ENCODE measurements around the gene CYP39A1. TPM values are rescaled to one million over a fixed set of nuclear protein-coding genes. Genes with fewer than 3 reads are reported as not detected.

The CYP39A1 gene
- total RNA-seq, 1 experiment from 2014 or later: 0.54 TPM

GRCh38 chr6:46525583-46525982, 127.0 kb downstream of the CYP39A1 start:
- no peaks in the 10 kb centered on the region for H3K27me3 ChIP-seq (ENCODE audit: insufficient read depth, low read length)
- no peak for TF ChIP-seq ATF3 (IDR thresholded peaks at IDR 0.05)
- TF ChIP-seq CEBPB (IDR thresholded peaks at IDR 0.05; ENCODE audit: low read depth): no peak
- no peak for TF ChIP-seq CTCF (IDR thresholded peaks at IDR 0.05 in 2 of 3, conservative IDR thresholded peaks at IDR 0.05 in 1 of 3; ENCODE audit: borderline replicate concordance in 1 of 3, insufficient read depth in 1 of 3, low read depth in 2 of 3, low read length in 2 of 3)
- TF ChIP-seq POLR2AphosphoS5 (IDR thresholded peaks at IDR 0.05; ENCODE audit: low read depth, low read length): no peak
- no peak for TF ChIP-seq ZNF274 (IDR thresholded peaks at IDR 0.05; ENCODE audit: low read depth, low read length)
- TF ChIP-seq REST (IDR thresholded peaks at IDR 0.05; ENCODE audit: low read depth): no peak
- TF ChIP-seq SP1 (IDR thresholded peaks at IDR 0.05; ENCODE audit: low read depth): no peak
- TF ChIP-seq SIN3A (IDR thresholded peaks at IDR 0.05; ENCODE audit: low read depth): no peak
- H2AFZ ChIP-seq (ENCODE audit: low read depth, low read length, poor library complexity, severe bottlenecking): no peak overlapping the region
- DNase-seq (ENCODE audit: low read depth, low spot score) (no peak), ATAC-seq (no peak)
- ChIA-PET CTCF (no interaction called here), POLR2A (no interaction called here), RAD21 (ENCODE audit: low non-redundant PET in 1 of 2, low total read pairs in 2 of 2, uncharacterized antibody in 2 of 2, unreplicated experiment in 2 of 2) (no interaction called here)
- H4K20me1 ChIP-seq (ENCODE audit: insufficient read depth): no peaks in the 10 kb centered on the region
- no TSS peak for BruUV-seq (replicated peaks)
- no peaks in the 10 kb centered on the region for H3K79me2 ChIP-seq (ENCODE audit: insufficient read depth, low read length)
- H3K36me3 ChIP-seq (ENCODE audit: control insufficient read depth in 1 of 2, insufficient read depth in 2 of 2, low read length in 2 of 2): no peaks in the 10 kb centered on the region
- no peaks in the 10 kb centered on the region for H3K9me3 ChIP-seq (ENCODE audit: control insufficient read depth in 1 of 2, insufficient read depth in 1 of 2, low read depth in 1 of 2, low read length in 2 of 2)
- H3K9me2 ChIP-seq (ENCODE audit: insufficient read depth): no peaks in the 10 kb centered on the region
- intact Hi-C loops (cut with micrococcal nuclease): no loop called here
- H3K27ac ChIP-seq (ENCODE audit: low read depth, low read length): no peak overlapping the region
- H3K4me3 ChIP-seq (replicated peaks in 1 of 2; ENCODE audit: low read depth in 1 of 2, low read length in 2 of 2): no peak overlapping the region
- no peak overlapping the region for H3K9ac ChIP-seq (ENCODE audit: low read length)
- H3K4me1 ChIP-seq (ENCODE audit: control insufficient read depth in 1 of 2, insufficient read depth in 2 of 2, low read length in 2 of 2): no peaks in the 10 kb centered on the region
- no peak overlapping the region for H3K4me2 ChIP-seq (ENCODE audit: low read length)
